ENCODE data around the gene CRHR1.
"Not testable (repeated sequence)": the region's sequence is repeated elsewhere in the genome, so short reads cannot be mapped to it uniquely, and the experiment has no call there.

Gene CRHR1

DNA sequence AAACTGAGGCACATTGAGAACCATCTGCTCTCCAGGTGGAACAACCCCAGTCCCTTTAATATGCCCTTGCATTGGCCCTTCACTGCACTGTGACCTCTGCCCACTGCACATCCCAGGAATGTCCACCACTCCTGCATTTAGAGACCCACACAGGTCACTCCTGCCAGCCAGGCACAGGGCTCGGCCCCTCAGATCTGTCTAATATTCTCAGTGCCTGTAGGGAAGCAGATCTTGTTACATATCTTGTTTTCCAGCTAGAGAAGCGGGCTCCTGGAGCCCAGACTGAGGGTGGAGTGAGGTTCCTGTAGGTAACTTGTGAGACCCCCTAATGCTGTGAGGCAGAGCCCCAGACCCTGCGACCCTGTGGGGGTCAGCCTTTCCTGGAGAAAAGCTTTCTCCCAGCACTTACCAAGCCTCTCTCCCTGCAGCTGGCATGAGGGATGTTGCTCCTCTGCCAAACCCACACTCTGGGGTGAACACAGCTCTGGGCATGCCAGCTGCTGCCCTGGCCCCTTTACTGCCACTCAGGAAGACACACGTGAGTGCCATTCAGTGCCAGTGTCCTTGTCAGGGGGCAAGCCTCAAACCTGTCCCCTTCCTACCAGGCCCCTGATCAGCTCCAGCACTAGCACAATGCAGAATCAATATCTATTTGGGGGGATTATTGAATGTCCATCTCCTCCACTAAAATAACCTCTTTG lies 40.3 kb upstream of the CRHR1 start:
- CTCF ChIA-PET, result no interaction called here
- no peak for TF ChIP-seq CTCF (IDR thresholded peaks at IDR 0.05; ENCODE audit: control extremely low read depth, extremely low read depth, low read depth, missing control alignments)
- POLR2A ChIA-PET, result no interaction called here
- no peak for DNase-seq (ENCODE audit: extremely low spot score)

DNA sequence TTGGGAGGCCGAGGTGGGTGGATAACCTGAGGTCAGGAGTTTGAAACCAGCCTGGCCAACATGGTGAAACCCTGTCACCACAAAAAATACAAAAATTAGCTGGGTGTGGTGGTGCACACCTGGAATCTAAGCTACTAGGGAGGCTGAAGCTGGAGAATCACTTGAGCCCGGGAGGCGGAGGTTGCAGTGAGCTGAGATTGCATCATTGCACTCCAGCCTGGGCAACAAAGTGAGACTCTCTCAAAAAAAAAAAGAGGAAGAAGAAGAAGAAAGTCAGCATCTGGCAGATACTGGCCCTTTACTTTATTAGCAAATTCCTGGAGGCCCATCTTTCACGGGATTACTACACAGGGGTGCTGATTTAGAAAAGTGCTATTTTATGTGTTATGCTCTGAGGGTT lies 39.3 kb upstream of the CRHR1 start:
- DNase-seq (ENCODE audit: extremely low spot score); POLR2A ChIA-PET: not testable (repeated sequence)
- CTCF ChIA-PET, result interaction anchor here (1.4 kb wide), 1 partner anchor 108 kb away, joined by 3 read pairs; no protein-coding TSS in a partner anchor

DNA sequence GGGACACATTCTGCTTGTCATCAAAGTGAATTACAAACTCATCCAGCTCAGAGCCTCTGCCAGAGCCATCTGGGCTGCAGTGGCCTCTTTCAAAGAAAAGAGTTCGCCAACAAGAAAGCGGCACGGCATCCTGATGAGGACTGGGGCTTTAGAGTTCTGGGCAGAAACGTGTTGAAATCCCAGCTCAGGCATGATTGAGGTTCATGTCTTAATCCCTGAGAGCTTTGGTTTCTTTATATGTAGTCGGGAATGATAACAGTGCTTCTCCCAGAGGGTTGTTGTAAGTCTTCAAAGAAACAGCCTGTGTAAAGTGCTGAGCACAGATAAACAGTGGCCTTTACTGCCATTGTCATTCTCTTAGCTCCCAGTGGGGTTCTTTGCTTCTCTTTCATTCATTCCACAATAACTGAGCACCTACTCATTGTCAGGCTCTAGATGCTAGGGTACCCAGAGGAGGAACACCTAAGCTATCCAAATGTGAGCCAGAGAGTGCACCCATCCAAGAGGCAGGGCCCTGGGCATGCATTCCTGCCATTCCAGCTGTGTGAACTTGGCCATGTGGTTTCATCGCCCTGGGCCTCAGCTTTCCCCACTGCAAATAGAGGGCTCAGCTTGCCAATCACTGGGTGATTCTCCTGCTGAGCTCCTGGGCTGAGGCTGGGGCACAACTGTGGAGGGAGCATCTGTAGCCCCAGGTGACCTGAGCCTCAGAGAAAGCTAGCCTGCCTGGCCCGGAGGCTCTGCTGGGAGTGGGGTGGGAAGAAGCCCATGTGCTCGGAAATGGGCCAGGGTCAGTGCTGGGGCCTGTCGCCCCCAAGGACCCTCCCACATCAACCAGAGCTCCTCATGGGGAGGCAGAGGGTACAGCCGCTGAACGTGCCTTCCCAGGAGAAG lies 38.3 kb upstream of the CRHR1 start:
- POLR2A ChIA-PET, result no interaction called here
- DNase-seq (ENCODE audit: extremely low spot score), result no peak
- no peak for TF ChIP-seq CTCF (IDR thresholded peaks at IDR 0.05; ENCODE audit: control extremely low read depth, extremely low read depth, low read depth, missing control alignments)
- CTCF ChIA-PET, result interaction anchor here (1.4 to 1.5 kb wide), 2 partner anchors 30 to 107 kb away, joined by 3 read pairs; no protein-coding TSS in a partner anchor

DNA sequence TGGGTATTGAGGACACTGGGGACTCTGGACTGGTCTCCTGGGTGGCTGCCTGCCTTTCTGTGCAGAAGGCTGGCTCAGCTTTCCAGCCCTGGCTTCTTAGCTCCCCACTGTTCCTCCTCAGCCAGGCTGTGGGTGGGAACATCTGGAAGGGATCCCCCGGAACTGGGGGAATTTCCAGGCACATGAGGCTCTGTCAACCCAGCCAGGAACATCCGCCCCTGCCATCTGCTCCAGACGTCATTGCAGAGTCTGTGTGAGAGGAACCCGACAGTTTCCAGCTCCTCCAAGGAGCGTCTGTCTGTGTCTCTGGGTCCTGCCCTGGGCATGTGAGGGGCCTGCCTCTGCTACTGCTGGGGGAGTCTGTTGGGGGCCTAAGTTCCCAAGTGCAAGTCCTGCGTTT lies 36.2 kb upstream of the CRHR1 start:
- DNase-seq (ENCODE audit: extremely low spot score), result no peak
- TF ChIP-seq CTCF (IDR thresholded peaks at IDR 0.05; ENCODE audit: control extremely low read depth, extremely low read depth, low read depth, missing control alignments), result no peak
- CTCF ChIA-PET, result no interaction called here
- POLR2A ChIA-PET, result no interaction called here

DNA sequence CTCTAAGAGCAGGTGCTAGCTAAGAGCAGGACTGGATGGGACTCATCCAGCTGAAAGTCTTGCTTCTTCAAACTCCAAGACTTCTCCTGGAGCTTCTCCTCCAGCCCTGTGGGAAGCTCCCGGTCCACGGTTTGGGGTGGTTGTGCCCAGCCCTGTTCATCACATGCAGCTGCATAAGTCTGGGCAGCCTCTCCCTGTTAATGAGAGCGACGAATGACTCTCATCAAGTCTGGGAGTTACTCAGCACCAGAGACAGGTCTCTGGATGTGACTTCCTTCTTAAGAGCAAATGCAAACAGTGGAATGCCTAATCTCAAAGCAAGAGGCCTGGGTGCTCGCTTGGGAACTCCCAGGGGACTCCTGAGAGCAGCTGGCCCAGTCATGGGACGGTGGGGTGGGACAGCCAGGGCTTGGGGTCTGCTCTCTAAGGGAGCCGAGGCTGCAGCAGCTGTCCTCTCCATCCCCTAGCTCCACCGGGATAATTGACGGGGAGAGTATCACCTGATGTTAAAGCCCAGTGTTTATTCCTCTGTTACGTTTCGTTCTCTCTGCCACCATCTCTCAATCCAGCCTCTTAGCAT lies 35.3 kb upstream of the CRHR1 start:
- POLR2A ChIA-PET, result no interaction called here
- DNase-seq (ENCODE audit: extremely low spot score), result no peak
- no peak for TF ChIP-seq CTCF (IDR thresholded peaks at IDR 0.05; ENCODE audit: control extremely low read depth, extremely low read depth, low read depth, missing control alignments)
- CTCF ChIA-PET, result interaction anchor here (1.4 kb wide), 1 partner anchor 17 kb away, joined by 3 read pairs; no protein-coding TSS in a partner anchor

- no peak for DNase-seq (ENCODE audit: extremely low spot score)
- TF ChIP-seq CTCF (IDR thresholded peaks at IDR 0.05; ENCODE audit: control extremely low read depth, extremely low read depth, low read depth, missing control alignments), result no peak
- POLR2A ChIA-PET, result no interaction called here
- CTCF ChIA-PET, result interaction anchor here (1.4 kb wide), 1 partner anchor 16 kb away, joined by 3 read pairs; no protein-coding TSS in a partner anchor
These were observed 34.2 kb upstream of the CRHR1 start for GRCh38 chr17:45749831-45750335.

All from GM10248 (cell line).